ENCODE data around the gene AGER. TPM values are rescaled to one million over a fixed set of nuclear protein-coding genes. Genes with fewer than 3 reads are reported as not detected.

Gene AGER
- total and polyA plus RNA-seq, 9 donors, result 3.4 to 12.8 (median 7.9) TPM

- no peaks in the 10 kb centered on the region for H3K27me3 ChIP-seq
- peaks cover 9% of the 10 kb centered on the region for H3K4me1 ChIP-seq (ENCODE audit: insufficient read depth)
- no peaks in the 10 kb centered on the region for H3K9me3 ChIP-seq
- H3K4me3 ChIP-seq, result peak within 1 kb of the TSS; percentile 51
- intact Hi-C loops (cut with DNase I), result loop anchor here in 3 of 4 donors (2.0 to 10.0 kb wide), 3 partner anchors 35 to 69 kb away; no protein-coding TSS in a partner anchor
- no peaks in the 10 kb centered on the region for H3K36me3 ChIP-seq
- TF ChIP-seq EP300 (IDR thresholded peaks at IDR 0.05) (peak; percentile 16), POLR2A (IDR thresholded peaks at IDR 0.05) (peak; percentile 71)
- TF ChIP-seq, protein P1, sequence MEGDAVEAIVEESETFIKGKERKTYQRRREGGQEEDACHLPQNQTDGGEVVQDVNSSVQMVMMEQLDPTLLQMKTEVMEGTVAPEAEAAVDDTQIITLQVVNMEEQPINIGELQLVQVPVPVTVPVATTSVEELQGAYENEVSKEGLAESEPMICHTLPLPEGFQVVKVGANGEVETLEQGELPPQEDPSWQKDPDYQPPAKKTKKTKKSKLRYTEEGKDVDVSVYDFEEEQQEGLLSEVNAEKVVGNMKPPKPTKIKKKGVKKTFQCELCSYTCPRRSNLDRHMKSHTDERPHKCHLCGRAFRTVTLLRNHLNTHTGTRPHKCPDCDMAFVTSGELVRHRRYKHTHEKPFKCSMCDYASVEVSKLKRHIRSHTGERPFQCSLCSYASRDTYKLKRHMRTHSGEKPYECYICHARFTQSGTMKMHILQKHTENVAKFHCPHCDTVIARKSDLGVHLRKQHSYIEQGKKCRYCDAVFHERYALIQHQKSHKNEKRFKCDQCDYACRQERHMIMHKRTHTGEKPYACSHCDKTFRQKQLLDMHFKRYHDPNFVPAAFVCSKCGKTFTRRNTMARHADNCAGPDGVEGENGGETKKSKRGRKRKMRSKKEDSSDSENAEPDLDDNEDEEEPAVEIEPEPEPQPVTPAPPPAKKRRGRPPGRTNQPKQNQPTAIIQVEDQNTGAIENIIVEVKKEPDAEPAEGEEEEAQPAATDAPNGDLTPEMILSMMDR (IDR thresholded peaks at IDR 0.05), result peak in 2 of 3 donors; percentile 39 to 46
- 0 to 1% (median 1%) methylated on average over 51 to 52 of the region's 52 CpGs for WGBS, 3 donors
- H3K27ac ChIP-seq, result peak within 1 kb of the TSS; percentile 90 to 94
- DNase-seq, result peak; percentile 94 to 97 (median 95)
These were observed 30.2 kb downstream of the AGER start, which contains the start of gene PPT2 for GRCh38 chr6:32153564-32154513. TSS of gene PPT2 (plus strand) at chr6:32154141. CDS start at chr6:32154595, 454 bp downstream.

- WGBS, 3 donors, result 3 to 16% (median 5%) methylated on average over 35 of the region's 35 CpGs
- Histone ChIP-seq H3K27ac (peak overlapping the region; percentile 90 to 94), H3K36me3 (no peaks in the 10 kb centered on the region), H3K27me3 (no peaks in the 10 kb centered on the region), H3K4me1 (ENCODE audit: insufficient read depth) (peaks cover 9% of the 10 kb centered on the region), H3K4me3 (peak overlapping the region; percentile 51), H3K9me3 (no peaks in the 10 kb centered on the region)
- peak in 4 of 5 donors; percentile 67 to 75 (median 73) for DNase-seq
- intact Hi-C loops (cut with DNase I), result loop anchor here in 1 of 4 donors (10.0 kb wide), 1 partner anchor 68 kb away; no protein-coding TSS in a partner anchor
- TF ChIP-seq, protein P1 (IDR thresholded peaks at IDR 0.05), result no peak
- peak; percentile 19 for TF ChIP-seq POLR2A (IDR thresholded peaks at IDR 0.05)
These were observed 31.1 kb downstream of the AGER start for GRCh38 chr6:32152769-32153563.

GRCh38 chr6:32151863-32152768 lies 31.9 kb downstream of the AGER start, which contains the start of gene PRRT1:
TSS of gene PRRT1 (minus strand) at chr6:32151939. CDS start at chr6:32151827, 112 bp downstream.
- peaks cover 9% of the 10 kb centered on the region for H3K4me1 ChIP-seq (ENCODE audit: insufficient read depth)
- peak within 1 kb of the TSS; percentile 51 for H3K4me3 ChIP-seq
- H3K27me3 ChIP-seq, result no peaks in the 10 kb centered on the region
- H3K9me3 ChIP-seq, result no peaks in the 10 kb centered on the region
- intact Hi-C loops (cut with DNase I), result loop anchor here in 1 of 4 donors (10.0 kb wide), 1 partner anchor 67 kb away; no protein-coding TSS in a partner anchor
- TF ChIP-seq EP300 (IDR thresholded peaks at IDR 0.05) (no peak), POLR2A (IDR thresholded peaks at IDR 0.05) (no peak)
- TF ChIP-seq, protein P1 (IDR thresholded peaks at IDR 0.05), result no peak
- H3K27ac ChIP-seq, result peak within 1 kb of the TSS; percentile 90 to 94
- peak; percentile 46 to 61 (median 60) for DNase-seq
- no peaks in the 10 kb centered on the region for H3K36me3 ChIP-seq
- WGBS, 3 donors, result 1 to 3% (median 2%) methylated on average over 15 to 21 of the region's 24 CpGs
